K562 (cell line): ENCODE results near the gene PRTFDC1. TPM values are rescaled to one million over a fixed set of nuclear protein-coding genes. Genes with fewer than 3 reads are reported as not detected.

Experiments used
- ARNT ChIP-seq, 2 experiments: fragments of 450-650 bp; IDR thresholded peaks; 2 replicates each; pipeline ENCODE4 v1.6.1; 2016; ENCODE audit warnings: mild to moderate bottlenecking in 1 of 2
- ATF7 ChIP-seq: fragments of 450-650 bp; IDR thresholded peaks from 2 replicates; pipeline ENCODE4 v1.7.1; 2014; ENCODE audit warnings: mild to moderate bottlenecking, moderate library complexity
- KDM2B ChIP-seq: fragments of 250-450 bp; sonication (Bioruptor Pico); IDR thresholded peaks from 2 replicates; pipeline ENCODE4 v1.8.0; 2021; ENCODE audit warnings: mild to moderate bottlenecking, moderate library complexity
- NBN ChIP-seq: fragments of 450-650 bp; IDR thresholded peaks from 2 replicates; pipeline ENCODE4 v1.6.1; 2016; ENCODE audit warnings: low read depth, mild to moderate bottlenecking
- PHB ChIP-seq: fragments of 250-450 bp; sonication (Bioruptor Pico); IDR thresholded peaks from 2 replicates; pipeline ENCODE4 v1.5.0; 2021
- POU5F1 ChIP-seq: fragments of 150-350 bp; IDR thresholded peaks from 2 replicates; pipeline ENCODE4 v1.6.1; 2014; ENCODE audit warnings: borderline replicate concordance, low read length, low read depth, mild to moderate bottlenecking; ENCODE audit not compliant: partially characterized antibody
- PRMT5 ChIP-seq: sonication (generic); formaldehyde crosslinking; IDR thresholded peaks from 2 replicates; pipeline ENCODE4 v1.5.0; 2020; ENCODE audit warnings: missing genetic modification reagents
- RBM39 ChIP-seq: fragments of 200-400 bp; formaldehyde crosslinking; optimal IDR thresholded peaks from 2 replicates; pipeline ENCODE3; 2018; ENCODE audit warnings: low read depth, low read length
- RNF2 ChIP-seq: sonication (generic); IDR thresholded peaks from 2 replicates; pipeline ENCODE4 v1.6.1; 2016
- SRSF7 ChIP-seq: fragments of 200-400 bp; formaldehyde crosslinking; optimal IDR thresholded peaks from 2 replicates; pipeline ENCODE3; 2017; ENCODE audit warnings: mild to moderate bottlenecking, low read depth, low read length
- ZBTB8A ChIP-seq: fragments of 450-650 bp; IDR thresholded peaks from 2 replicates; pipeline ENCODE4 v1.6.1; 2018; ENCODE audit warnings: mild to moderate bottlenecking, moderate library complexity; ENCODE audit not compliant: partially characterized antibody
- polyA plus RNA-seq, 8 experiments: library from polyadenylated mRNA; depleted of rRNA in 4 of 8; stranded (reverse) in 5 of 8; unstranded in 3 of 8; fragments of >200 nt; fragmentation: Nextera tagmentation in 2 of 8; fragmentation: Illumina TruSeq in 1 of 8; extraction: Ambion mirVana in 2 of 8; extraction: Trizol in 1 of 8; gene quantifications; 2 replicates each; pipeline versions ENCODE4 v1.2.1 to v1.2.3, GENCODE V29; 2011 to 2014; ENCODE audit warnings: inconsistent platforms in 1 of 8, missing spikeins in 1 of 8
- total RNA-seq, 7 experiments: library from RNA; depleted of rRNA in 6 of 7; stranded (reverse); fragments of >200 nt in 6 of 7; fragmentation: Illumina TruSeq in 2 of 7; extraction: Trizol in 2 of 7; gene quantifications; 2 replicates each; pipeline versions ENCODE4 v1.2.1 to v1.2.3, GENCODE V29; 2011 to 2021; ENCODE audit warnings: low replicate concordance in 1 of 7
- TF ChIP-seq, protein P1 (sequence below), 3 experiments: fragments of 200-800 bp in 1 of 3; fragments of 250-450 bp in 1 of 3; fragments of 450-650 bp in 1 of 3; sonication (Bioruptor Pico) in 1 of 3; sonication (Bioruptor generic) in 1 of 3; formaldehyde crosslinking in 1 of 3; IDR thresholded peaks; 2 replicates each; pipeline versions ENCODE4 v1.6.1 to v1.8.0; 2016 to 2022; ENCODE audit warnings: mild to moderate bottlenecking in 2 of 3, missing genetic modification characterization in 2 of 3, missing compliant biosample characterization in 1 of 3, moderate library complexity in 1 of 3
- TF ChIP-seq, protein P2 (sequence below): fragments of 250-450 bp; sonication (Bioruptor Pico); IDR thresholded peaks from 2 replicates; pipeline ENCODE4 v1.8.0; 2022; ENCODE audit warnings: moderate library complexity, mild to moderate bottlenecking, inconsistent platforms
- TF ChIP-seq, protein P3 (sequence below), 2 experiments: IDR thresholded peaks in 1 of 2; conservative IDR thresholded peaks in 1 of 2; 2 replicates each; pipeline ENCODE4 v1.6.1; 2016; ENCODE audit warnings: low read depth in 2 of 2, mild to moderate bottlenecking in 1 of 2, missing compliant biosample characterization in 1 of 2, missing genetic modification characterization in 1 of 2, moderate library complexity in 1 of 2

The PRTFDC1 gene
- total and polyA plus RNA-seq, 9 of the 15 experiments (the other 6 are each of a cell fraction or from before 2014, with no cell fraction given): 7.0 to 27.6 (median 10.0) TPM

DNA sequence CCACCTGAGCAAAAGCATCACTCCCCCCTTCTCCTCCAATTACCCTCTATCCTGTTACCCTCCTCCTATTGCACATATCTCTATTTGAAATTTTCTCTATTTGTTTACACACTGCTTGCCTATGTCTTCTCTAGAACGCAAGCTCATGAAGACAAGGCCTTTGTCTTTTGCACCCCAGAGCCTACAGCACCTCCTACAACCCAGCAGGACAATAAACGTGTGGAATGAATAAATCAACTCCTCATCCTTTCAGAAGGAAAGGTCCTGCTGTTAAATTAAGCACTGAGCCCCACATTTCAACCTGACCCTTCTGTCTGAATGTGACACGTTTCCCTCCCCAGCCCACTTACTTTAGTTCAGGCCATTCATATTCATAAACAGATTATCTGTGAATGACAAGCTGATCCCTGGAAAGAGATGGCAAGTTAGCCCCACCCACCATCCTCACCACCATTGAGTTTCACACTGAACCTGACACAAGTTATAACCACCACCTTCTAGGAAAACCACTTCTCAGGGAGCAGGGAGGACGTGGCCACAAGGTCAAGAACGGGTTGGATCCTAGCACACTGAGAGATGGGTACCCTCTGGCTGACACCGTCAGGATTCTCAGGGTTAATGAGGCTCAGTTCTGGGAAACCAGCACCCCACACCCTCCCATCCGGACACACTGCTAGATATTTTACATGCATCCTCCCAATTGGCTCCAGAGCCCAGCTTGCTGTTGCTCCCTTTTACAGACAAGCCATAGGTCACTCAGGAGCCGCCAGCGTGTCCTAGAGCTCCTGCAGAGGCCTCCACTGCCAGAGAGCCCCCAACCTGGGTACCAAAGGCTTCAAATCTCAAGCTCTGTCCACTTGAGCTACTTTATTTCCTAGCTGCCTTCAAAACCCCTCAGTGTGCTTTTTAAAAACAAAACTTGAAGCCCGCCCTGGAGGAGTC, 934 bp downstream of the PRTFDC1 start (continued):
- TF ChIP-seq, protein P1, sequence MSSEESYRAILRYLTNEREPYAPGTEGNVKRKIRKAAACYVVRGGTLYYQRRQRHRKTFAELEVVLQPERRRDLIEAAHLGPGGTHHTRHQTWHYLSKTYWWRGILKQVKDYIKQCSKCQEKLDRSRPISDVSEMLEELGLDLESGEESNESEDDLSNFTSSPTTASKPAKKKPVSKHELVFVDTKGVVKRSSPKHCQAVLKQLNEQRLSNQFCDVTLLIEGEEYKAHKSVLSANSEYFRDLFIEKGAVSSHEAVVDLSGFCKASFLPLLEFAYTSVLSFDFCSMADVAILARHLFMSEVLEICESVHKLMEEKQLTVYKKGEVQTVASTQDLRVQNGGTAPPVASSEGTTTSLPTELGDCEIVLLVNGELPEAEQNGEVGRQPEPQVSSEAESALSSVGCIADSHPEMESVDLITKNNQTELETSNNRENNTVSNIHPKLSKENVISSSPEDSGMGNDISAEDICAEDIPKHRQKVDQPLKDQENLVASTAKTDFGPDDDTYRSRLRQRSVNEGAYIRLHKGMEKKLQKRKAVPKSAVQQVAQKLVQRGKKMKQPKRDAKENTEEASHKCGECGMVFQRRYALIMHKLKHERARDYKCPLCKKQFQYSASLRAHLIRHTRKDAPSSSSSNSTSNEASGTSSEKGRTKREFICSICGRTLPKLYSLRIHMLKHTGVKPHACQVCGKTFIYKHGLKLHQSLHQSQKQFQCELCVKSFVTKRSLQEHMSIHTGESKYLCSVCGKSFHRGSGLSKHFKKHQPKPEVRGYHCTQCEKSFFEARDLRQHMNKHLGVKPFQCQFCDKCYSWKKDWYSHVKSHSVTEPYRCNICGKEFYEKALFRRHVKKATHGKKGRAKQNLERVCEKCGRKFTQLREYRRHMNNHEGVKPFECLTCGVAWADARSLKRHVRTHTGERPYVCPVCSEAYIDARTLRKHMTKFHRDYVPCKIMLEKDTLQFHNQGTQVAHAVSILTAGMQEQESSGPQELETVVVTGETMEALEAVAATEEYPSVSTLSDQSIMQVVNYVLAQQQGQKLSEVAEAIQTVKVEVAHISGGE (CRISPR knock-in tag; IDR thresholded peaks at IDR 0.05): no peak
- TF ChIP-seq PHB (CRISPR knock-in tag) (no peak), RBM39 (no peak), POU5F1 (no peak), PRMT5 (CRISPR knock-in tag) (no peak), NBN (no peak; the same call in 1 of the 2 replicates), KDM2B (CRISPR knock-in tag) (no peak), ZBTB8A (no peak), RNF2 (no peak), SRSF7 (no peak), ATF7 (no peak; the same call in 1 of the 2 replicates), ARNT (IDR thresholded peaks at IDR 0.05) (no peak)
- TF ChIP-seq, protein P2, sequence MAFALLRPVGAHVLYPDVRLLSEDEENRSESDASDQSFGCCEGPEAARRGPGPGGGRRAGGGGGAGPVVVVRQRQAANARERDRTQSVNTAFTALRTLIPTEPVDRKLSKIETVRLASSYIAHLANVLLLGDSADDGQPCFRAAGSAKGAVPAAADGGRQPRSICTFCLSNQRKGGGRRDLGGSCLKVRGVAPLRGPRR (CRISPR knock-in tag): no peak
- TF ChIP-seq, protein P3, sequence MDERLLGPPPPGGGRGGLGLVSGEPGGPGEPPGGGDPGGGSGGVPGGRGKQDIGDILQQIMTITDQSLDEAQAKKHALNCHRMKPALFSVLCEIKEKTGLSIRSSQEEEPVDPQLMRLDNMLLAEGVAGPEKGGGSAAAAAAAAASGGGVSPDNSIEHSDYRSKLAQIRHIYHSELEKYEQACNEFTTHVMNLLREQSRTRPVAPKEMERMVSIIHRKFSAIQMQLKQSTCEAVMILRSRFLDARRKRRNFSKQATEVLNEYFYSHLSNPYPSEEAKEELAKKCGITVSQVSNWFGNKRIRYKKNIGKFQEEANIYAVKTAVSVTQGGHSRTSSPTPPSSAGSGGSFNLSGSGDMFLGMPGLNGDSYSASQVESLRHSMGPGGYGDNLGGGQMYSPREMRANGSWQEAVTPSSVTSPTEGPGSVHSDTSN (CRISPR knock-in tag; IDR thresholded peaks at IDR 0.05; ENCODE audit: low read depth): no peak
- TF ChIP-seq, protein P3 (tag; conservative IDR thresholded peaks at IDR 0.05; ENCODE audit: low read depth): 0 out of 2 replicates have a peak, but pooled peaks have one; percentile 46
